ENCODE results near the gene TBX21.

The TBX21 gene, protein sequence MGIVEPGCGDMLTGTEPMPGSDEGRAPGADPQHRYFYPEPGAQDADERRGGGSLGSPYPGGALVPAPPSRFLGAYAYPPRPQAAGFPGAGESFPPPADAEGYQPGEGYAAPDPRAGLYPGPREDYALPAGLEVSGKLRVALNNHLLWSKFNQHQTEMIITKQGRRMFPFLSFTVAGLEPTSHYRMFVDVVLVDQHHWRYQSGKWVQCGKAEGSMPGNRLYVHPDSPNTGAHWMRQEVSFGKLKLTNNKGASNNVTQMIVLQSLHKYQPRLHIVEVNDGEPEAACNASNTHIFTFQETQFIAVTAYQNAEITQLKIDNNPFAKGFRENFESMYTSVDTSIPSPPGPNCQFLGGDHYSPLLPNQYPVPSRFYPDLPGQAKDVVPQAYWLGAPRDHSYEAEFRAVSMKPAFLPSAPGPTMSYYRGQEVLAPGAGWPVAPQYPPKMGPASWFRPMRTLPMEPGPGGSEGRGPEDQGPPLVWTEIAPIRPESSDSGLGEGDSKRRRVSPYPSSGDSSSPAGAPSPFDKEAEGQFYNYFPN

DNA sequence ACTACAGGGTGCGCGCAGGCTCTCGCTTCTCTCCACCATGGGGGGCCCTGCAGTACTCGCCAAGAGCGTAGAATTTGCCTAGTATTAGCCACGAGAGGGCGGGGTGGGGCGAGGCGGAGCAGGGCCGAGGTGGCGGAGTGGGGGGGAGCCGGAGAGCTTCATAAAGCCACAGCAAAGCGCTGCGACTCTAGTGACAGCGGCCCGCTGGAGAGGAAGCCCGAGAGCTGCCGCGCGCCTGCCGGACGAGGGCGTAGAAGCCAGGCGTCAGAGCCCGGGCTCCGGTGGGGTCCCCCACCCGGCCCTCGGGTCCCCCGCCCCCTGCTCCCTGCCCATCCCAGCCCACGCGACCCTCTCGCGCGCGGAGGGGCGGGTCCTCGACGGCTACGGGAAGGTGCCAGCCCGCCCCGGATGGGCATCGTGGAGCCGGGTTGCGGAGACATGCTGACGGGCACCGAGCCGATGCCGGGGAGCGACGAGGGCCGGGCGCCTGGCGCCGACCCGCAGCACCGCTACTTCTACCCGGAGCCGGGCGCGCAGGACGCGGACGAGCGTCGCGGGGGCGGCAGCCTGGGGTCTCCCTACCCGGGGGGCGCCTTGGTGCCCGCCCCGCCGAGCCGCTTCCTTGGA lies at the start of gene TBX21:
TBX21 (plus strand) TSS at position 190 of the 627 bp plus-strand sequence; CDS start at position 409, 219 bp downstream.
- DNase-seq: peak; percentile 18

DNA sequence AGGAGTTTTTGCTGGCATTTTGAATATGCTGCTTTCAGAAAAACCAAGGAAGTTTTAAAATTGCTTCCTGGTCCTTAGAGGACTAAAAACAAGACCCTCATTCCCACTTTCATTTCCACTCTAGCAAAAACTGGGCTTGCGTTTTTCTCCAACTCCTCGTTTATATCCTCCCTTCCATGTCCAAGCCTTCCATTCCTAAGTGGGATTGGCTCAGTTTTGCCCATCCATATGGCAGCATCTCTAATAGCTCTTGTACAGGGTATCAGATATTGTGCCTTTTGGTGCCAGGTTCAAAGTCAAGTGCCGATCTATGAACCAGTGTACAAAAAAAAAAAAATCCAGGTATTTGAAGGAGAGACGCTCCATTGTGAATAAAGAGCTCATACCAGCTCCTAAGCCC lies 49.0 kb upstream of the TBX21 start:
- no peak for DNase-seq

DNA sequence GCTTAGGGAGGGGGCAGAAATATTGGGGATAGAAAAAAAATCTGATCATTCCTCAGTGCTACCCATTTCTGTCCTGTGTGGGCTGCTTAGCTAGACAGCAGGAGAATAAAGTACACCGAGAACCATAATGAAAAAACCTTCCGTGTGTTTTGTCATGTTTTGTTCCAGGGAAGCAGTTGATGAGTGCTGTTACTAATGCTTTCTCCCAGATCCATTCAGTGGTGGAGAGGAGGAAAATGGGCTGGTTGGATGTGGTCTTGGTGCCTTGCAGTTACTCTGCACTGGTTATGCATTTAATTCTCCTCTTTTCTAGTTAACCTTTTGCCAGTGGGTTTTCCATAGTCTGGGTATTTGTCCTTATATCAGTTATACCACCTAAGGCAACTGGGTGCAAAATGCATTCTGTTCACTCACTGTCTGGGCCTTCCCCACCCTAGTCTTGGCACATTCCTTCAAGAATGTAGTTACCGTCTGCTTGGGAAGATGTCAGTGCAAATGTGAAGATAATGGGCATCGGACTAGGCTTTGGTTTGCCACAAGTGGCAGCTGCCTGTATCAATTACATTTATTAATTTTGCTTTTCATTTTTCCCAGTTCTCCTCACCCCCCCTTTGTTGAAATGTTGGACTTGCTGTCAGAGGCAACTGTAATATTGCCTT lies 48.4 kb upstream of the TBX21 start:
- DNase-seq: no peak

DNA sequence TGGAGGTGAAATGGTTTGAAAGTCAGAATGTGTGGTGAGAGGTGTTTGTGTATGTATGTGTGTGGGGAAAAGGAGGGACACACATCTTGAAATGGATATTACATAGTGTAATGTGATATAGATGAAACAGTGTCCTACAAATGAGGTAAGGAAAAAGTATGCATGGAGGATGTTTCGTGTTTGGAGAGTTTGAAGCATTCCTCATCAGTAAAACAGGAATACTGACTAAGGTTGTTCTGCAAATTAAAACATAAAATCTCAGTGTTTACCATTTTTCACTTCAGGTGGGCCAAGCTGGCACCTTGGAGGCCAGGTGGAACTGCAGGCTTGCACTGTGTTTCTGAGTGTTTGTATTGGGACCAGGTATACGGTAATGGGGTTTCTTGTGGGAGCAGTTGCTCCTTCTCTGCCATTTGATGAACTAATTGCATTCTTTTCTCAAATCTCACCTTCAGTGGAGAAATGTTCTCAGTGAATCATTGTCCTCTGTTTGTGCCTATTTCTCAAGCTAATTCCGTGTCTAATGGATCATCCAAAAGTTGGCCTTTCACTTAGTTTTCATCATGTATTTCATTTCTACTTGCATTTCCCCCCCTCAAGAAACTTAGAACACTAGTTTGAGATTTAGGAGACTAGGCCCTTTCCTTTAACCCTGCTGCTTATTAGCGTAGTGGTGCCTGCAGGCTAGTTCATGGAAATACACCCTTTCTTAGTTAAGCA lies 47.3 kb upstream of the TBX21 start:
- DNase-seq: no peak

DNA sequence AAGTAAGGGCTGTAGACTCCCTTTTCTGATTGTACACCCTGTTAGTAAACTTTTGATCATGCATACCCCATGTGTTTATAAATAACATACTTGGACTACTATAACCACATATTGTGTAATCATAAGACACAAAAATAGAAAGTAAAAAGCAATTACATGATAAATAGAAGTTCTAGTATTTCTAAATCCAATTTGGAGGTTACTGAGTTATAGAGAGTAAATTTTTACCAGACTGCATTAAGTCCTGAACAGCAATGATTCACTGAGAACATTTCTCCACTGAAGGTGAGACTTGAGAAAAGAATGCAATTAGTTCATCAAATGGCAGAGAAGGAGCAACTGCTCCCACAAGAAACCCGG lies 46.8 kb upstream of the TBX21 start:
- DNase-seq: peak; percentile 19

DNA sequence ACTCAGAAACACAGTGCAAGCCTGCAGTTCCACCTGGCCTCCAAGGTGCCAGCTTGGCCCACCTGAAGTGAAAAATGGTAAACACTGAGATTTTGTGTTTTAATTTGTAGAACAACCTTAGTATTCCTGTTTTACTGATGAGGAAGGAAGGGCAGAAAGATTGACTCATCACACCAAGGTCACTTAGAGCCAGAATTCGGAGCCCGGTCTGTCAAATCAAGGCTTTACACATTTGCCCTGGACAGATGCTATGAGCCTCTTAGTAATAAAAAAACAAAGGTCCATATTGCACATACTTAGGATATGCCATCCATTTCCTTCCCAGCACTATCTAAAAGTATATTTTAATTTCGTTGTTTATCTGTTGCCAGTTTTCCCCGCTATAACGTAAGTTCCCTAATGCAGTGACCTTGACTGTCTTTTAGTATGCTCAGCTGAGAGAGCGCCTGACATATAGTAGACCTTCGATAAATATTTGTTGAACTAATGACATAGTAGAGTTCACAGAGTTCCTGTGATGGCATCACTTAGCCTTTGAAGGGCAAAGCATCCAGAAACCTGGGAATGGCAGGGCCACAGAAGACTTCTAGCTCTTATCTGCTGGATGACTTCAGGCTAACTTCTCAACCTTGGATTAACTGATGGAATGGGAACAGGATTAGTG lies 46.2 kb upstream of the TBX21 start:
- no peak for DNase-seq

DNA sequence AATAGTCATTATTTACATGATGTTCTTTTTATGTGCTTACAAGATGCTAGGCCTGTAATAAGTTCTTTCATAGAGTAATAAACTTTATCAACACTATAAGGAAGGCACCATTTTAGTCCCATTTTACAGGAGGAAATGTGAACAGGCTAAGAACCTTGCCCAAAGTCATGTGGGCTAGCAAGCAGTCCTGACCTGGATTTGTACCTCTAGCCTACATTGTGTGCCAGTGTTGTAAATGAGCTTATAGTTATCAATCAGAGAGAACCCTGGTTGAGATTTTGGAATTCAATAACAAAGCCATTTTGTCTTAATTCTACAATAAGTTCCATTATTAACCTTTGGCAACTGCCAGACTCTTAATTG lies 45.7 kb upstream of the TBX21 start:
- DNase-seq: no peak

DNA sequence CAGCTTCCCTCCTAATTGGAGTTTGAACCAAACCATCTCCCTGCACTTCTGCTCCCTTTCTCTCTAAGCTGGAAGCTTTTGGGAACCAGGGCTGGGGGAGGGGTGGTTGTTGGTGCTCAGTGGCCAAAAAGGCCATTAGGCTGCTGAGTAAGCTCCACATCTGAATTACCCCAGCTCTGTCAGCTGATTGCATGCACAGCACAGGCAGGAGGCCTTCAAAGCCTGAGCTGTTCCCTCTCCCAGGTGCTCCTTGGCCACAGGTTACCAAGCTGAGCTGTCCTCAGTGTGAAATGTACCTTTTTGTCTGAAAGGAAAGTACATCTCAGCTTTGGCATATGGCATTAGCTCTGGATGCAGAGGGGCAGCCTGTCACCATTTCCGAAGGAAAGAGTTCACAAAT lies 45.3 kb upstream of the TBX21 start:
- DNase-seq: peak; percentile 50

DNA sequence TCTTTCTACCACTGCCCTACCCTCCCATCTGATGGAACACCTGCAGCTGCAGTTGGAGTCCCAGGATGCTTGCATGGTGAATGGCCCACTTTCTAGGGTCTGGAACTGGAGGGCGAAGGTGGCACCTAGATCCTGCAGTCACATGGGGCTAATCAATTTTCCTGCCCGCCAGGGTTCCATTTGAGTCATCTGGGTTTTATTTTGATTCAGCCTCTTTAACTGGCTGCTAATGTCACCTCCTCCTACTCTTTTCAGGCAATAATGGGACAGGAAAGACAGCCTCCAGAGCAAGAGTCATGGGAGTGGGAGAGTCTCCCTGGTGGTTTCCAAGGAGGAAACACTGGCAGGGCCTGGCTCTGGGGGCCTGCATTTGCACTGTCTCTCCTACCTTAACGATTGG lies 42.9 kb upstream of the TBX21 start:
- DNase-seq: no peak

DNA sequence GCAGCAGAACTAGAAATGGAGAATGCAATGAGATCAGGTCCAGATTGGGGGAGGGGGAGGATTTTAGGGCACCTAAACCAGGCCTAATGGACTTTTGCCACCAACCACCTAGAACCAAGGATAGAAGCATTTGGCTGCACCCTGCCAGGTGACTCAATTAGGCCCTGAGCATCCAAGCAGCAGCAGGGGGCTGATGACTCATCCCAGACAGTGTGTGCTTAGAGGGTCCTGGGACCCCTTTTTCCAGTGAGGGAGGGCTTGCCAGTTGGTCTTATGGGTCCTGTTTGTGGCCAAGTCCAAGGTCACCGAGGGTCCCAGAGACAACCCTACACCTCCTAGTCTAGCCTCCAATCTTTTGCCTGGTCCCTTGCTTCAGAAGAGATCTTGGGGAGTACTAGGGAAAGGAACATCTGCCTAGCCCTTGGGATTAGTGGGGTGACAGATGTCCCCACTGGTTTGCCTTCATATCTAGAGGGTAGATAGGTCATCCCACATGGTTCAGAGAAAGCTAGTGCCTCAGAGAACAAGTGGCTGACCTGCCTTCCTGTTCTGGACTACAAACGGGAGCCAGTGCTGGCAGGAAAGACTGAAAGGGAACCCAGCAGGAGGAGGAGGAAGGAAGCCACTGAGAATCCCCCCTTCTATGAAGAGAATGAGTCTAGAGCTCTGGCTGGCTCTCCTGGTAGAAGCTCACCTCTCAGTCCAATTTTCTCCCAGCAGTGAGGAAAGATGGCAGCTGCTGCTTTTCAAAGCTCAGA lies 40.7 kb upstream of the TBX21 start:
- DNase-seq: no peak

DNA sequence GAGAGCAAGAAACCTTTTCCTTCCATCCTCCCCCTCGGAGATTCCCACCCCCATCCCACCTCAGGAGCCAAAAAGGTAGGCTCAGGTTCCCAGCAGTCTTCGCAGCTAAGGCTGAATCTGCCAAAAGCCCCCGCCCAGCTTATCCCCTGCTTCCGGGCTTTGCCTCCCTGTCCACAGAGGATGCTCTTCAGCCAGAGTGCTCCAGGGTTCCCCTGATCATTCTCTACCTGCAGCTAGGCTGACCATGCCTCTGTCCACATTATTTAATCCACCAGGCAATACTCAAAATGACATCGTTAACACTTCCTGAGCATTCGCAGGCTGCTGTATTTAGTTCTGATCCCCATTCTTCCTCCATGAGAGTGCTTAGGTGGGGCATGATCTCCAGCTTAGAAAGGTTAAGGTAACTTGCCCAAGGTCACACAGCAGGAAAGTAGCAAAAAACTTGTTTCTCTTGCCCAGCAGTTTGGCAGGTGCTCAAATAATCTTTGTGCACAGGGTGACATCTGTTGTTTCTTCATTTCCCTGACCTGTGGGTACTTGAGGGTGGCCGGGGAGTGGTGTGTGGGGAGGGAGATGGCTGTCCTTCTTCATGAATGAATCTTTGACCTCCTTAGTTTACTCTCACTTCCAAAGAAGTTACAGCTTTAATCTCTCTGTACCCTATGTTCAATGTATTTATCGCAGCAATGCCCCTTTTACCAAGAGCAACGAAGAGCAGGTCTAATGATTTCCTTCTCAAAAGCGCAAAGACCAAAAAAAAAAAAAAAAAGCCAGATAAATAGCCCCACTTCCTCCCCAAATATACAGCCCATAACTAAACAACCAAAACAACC lies 39.9 kb upstream of the TBX21 start:
- no peak for DNase-seq

DNA sequence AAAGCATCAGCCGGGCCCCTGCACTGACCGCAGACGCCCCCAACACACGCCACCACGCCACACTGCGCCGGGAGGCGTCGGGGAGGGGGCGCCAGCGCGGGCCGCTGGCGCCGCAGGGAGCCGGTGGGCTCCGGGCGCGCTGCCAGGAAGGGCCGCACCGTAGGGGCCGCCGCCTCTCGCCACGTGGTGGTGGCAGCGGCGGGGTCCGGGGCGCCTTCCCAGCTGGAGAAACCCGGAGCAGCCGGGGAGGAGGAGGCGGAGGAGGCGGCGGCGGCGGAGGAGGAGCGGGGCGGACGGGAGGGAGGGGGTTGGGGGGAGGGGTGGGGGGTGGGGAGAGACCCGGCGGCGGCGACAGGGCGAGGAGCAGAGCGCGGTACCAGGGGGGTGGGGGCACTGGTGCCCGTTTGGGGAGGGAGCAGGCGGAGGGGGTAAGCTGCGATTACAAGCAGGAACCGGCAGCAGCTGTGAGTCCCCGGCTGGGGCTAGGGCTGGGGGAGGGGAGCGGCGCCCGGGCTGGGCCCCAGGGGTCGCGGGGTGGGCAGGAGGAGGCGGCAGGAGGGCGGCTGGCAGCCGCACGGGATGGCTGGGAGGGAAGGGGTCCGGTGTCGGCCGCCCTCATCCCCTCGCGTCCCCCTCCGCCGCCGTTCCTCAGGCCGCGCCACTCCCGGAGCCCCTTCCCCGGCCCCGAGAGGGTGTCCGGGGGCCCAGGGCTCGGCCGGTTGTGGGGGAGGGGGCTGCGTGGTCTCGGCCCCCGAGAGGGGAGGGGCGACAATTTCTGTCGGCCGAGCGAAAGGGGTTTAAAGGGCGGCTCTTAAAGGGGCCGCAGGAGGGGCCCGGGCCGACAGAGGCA lies 39.1 kb upstream of the TBX21 start, which contains the start of gene TBKBP1:
TBKBP1 (plus strand) TSS at position 431 of the 850 bp plus-strand sequence. CDS start 1,952 bp downstream, outside the sequence.
- peak; percentile 68 for DNase-seq

DNA sequence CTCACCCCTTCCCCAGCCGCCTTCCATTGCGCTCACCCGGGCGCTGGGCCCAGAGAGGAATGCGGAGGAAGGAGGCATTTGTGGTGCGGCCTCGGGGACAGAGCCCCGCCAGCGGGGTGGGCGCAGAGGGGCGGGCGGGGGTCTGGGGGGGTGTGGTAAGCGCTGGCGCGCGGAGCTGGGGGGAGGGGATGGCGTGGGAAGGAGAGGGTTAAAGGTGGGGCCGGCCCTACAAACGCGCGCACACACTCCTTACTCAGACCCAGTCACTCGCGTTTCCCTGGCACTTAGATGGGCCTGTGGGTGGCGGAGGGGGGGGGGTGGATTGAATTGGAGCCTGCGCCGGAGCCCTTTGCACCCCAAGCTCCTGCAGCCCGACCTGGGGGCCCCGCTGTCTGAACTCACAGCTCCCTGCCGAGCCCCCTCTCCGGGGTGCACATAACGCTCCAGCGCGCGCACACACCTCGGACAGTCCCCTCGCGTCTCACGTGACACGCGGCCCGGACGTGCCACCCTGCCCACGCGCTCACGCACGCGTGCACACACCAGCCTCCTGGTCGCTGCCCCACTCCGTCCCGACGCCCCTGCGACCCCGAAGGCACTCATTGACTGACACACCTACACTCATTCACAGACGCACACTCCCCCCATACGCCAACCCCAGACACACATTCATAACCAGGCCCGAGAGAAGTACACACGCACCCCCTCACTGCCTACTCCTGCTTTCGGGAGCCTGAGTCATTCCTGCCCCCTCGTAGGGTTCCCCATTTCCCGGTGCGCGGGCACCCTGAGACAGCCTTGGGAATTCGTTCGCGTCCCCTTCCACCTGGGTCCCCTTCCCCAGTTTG lies 38.2 kb upstream of the TBX21 start:
- peak; percentile 49 for DNase-seq

DNA sequence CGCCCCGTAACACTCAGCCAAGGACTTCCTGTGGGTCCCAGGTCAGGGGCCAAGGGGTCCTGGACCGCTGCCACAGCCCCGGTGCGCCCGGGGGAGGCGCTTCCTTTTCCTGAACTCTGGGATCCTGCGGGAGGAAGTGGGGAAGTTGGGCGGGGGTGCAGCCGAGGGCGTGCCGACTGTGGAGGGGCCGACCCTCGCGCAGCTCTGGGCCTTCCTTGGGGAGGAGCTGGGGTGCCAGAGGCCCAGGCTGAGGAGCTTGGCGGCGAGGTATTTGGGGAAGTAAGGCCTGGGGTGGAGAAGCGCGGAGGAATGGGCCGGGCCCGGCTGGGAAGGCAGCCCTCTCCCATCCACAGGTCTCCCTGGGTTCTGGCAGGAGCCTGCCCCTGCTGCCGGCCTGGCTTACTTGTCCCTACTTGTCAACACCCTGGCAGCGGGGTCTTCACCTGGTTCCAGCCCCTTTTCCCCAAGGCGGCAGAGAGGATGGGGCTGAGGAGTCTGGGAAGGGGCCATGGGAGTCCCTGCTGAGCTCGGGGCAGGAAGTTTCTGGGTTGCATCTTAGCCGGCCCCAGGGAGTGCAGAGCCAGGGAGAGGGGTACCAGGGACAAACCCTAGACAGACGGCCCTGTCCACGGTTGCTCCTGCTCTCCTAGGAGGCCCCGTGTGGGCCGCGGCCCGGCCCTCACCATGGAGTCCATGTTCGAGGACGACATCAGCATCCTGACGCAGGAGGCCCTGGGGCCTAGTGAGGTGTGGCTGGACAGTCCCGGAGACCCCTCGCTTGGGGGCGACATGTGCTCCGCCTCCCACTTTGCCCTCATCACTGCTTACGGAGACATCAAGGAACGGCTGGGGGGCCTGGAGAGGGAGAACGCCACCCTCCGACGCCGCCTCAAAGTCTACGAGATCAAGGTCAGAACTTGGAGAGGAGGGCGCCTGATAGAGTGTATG lies 37.3 kb upstream of the TBX21 start:
- peak; percentile 38 for DNase-seq

DNA sequence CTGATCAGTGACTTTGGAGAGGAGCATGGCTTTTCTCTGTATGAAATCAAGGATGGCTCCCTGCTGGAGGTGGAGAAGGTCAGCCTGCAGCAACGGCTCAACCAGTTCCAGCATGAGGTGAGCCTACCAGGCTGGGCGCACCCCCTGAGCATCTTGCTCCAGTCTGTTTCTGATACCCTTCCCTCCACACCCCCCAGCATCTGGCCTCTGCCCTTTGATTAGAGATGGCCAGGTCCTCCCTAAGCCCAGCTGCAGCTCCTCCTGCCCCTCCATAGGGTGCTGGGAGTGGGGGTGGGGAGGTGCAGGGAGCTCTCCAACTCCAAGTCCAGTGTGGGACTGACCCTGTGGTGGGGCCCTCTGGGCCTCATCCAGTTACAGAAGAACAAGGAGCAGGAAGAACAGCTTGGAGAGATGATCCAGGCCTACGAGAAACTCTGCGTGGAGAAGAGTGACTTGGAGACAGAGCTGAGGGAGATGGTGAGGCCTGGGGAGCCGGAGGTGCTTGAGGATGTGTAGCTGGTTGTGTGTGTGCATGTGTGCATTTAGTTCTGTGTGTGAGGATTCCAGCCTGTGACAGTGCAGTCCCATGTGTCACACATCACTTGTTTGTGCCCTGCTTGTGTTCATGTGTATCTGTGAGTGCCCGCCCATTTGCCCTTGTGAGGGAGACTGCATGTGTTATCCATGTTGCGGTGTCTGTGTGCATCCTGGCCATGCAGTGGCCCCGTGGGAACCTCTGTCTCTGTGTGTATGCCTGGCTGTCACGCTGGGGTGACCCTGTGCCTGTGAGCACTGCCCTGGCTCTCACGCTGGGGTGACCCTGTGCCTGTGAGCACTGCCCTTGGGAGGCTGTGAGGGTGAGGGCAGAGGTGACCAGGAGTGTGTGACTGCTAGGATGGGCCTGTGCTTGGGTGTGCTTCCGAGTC lies 36.1 kb upstream of the TBX21 start:
- DNase-seq: no peak

Measured in fibroblast of upper back skin (primary cell).